Measurements from ENCODE around the gene ALOX5. TPM values are rescaled to one million over a fixed set of nuclear protein-coding genes. Genes with fewer than 3 reads are reported as not detected.

The ALOX5 gene
- total and polyA plus RNA-seq, 10 donors: 69.3 to 357 (median 154) TPM

- TF ChIP-seq, protein P1, sequence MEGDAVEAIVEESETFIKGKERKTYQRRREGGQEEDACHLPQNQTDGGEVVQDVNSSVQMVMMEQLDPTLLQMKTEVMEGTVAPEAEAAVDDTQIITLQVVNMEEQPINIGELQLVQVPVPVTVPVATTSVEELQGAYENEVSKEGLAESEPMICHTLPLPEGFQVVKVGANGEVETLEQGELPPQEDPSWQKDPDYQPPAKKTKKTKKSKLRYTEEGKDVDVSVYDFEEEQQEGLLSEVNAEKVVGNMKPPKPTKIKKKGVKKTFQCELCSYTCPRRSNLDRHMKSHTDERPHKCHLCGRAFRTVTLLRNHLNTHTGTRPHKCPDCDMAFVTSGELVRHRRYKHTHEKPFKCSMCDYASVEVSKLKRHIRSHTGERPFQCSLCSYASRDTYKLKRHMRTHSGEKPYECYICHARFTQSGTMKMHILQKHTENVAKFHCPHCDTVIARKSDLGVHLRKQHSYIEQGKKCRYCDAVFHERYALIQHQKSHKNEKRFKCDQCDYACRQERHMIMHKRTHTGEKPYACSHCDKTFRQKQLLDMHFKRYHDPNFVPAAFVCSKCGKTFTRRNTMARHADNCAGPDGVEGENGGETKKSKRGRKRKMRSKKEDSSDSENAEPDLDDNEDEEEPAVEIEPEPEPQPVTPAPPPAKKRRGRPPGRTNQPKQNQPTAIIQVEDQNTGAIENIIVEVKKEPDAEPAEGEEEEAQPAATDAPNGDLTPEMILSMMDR (IDR thresholded peaks at IDR 0.05 in 8 of 11, conservative IDR thresholded peaks at IDR 0.05 in 3 of 11): no peak
- TF ChIP-seq POLR2AphosphoS5 (IDR thresholded peaks at IDR 0.05): no peak
- intact Hi-C loops (cut with DNase I; ENCODE audit: low total_unique reads): no loop called here
- H3K36me3 ChIP-seq: peaks cover 0 to 37% (median 12%) of the 10 kb centered on the region in 6 donors
- 82 to 93% (median 84%) methylated on average over 7 of the region's 7 CpGs for WGBS, 5 donors
- no peaks in the 10 kb centered on the region for H3K27me3 ChIP-seq (replicated peaks in 1 of 7)
- no peak overlapping the region for H3K4me3 ChIP-seq
- no peaks in the 10 kb centered on the region for H3K4me1 ChIP-seq
- DNase-seq: no peak
- H3K27ac ChIP-seq: no peak overlapping the region
- H3K9me3 ChIP-seq: peaks cover 2 to 23% (median 12%) of the 10 kb centered on the region in 8 donors
These were observed 117.0 kb downstream of the ALOX5 start for GRCh38 chr10:45491061-45491460.

Other genes with a start within 250 kb of the ALOX5 start
- gene OR13A1, start 58.6 kb upstream of the ALOX5 start, total RNA-seq: 1 to 10 TPM in 1 of 7 donors, under 1 TPM in 5, not detected in 1; 0.13 to 1.2 (median 0.52) TPM
- gene OR13A1, start 58.6 kb upstream of the ALOX5 start, polyA plus RNA-seq: 1 to 10 TPM in 1 of 3 donors, under 1 TPM in 2; 0.83 to 3.8 (median 0.94) TPM

Data from spleen (tissue), 11 donors.